ENCODE results near the gene S100P. TPM values are rescaled to one million over a fixed set of nuclear protein-coding genes. Genes with fewer than 3 reads are reported as not detected.

Gene S100P
- total and polyA plus RNA-seq, 2 donors (not counting 1 experiment from before 2014, with no cell fraction given), result 0.07 TPM; not detected in 1

- Mint-ChIP-seq H3K4me3 (no peak overlapping the region), H3K27ac (no peak overlapping the region), H3K4me1 (peaks cover 27% of the 10 kb centered on the region), H3K27me3 (no peaks in the 10 kb centered on the region), H3K9me3 (ENCODE audit: insufficient read depth) (no peaks in the 10 kb centered on the region)
- no peaks in the 10 kb centered on the region for H3K9me3 ChIP-seq (ENCODE audit: control extremely low read depth in 1 of 3, control insufficient read depth in 2 of 3, insufficient read depth in 1 of 3, low read length in 2 of 3)
- H3K4me3 ChIP-seq (ENCODE audit: control extremely low read depth in 1 of 5, extremely low read depth in 1 of 5, insufficient read depth in 1 of 5, low read depth in 2 of 5, low read length in 4 of 5), result no peak overlapping the region
- DNase-seq, result no peak
- H3K79me2 ChIP-seq (ENCODE audit: control insufficient read depth, insufficient read depth, low read length), result peaks cover 48% of the 10 kb centered on the region
- no peak for ATAC-seq (ENCODE audit: low read depth)
- POLR2A ChIA-PET, result interaction anchor here (0.6 kb wide), 1 partner anchor 83 kb away, joined by 3 read pairs; no protein-coding TSS in a partner anchor
- WGBS (ENCODE audit: insufficient coverage), result no CpG with 5 or more reads among the region's 1 CpG
- H3K4me2 ChIP-seq (replicated peaks; ENCODE audit: low read depth, low read length, poor library complexity, severe bottlenecking), result no peak overlapping the region
- H3K27ac ChIP-seq (ENCODE audit: low read length in 2 of 2), result no peak overlapping the region
- H3K27me3 ChIP-seq (replicated peaks in 1 of 4; ENCODE audit: control extremely low read depth in 1 of 4, control insufficient read depth in 3 of 4, insufficient read depth in 4 of 4, low read length in 3 of 4), result no peaks in the 10 kb centered on the region
- intact Hi-C loops (cut with micrococcal nuclease), result no loop called here
- no peak overlapping the region for H3K9ac ChIP-seq (ENCODE audit: low read length)
- CTCF ChIA-PET, result interaction anchor here (0.6 kb wide), 1 partner anchor 398 kb away, joined by 3 read pairs; no protein-coding TSS in a partner anchor
- TF ChIP-seq EZH2 (IDR thresholded peaks at IDR 0.05; ENCODE audit: borderline replicate concordance, insufficient read depth, low read depth, low read length, poor library complexity, severe bottlenecking) (no peak), CTCF (IDR thresholded peaks at IDR 0.05) (no peak)
- H3K4me1 ChIP-seq (ENCODE audit: control insufficient read depth in 2 of 2, insufficient read depth in 2 of 2, low read length in 2 of 2), result peaks cover 12 to 13% of the 10 kb centered on the region in 2 donors
- peaks cover 5 to 16% of the 10 kb centered on the region in 2 experiments for H3K36me3 ChIP-seq (replicated peaks in 1 of 2; ENCODE audit: control extremely low read depth in 1 of 2, control insufficient read depth in 1 of 2, extremely low read depth in 1 of 2, insufficient read depth in 2 of 2, low read length in 1 of 2)
- peaks cover 4% of the 10 kb centered on the region for H4K20me1 ChIP-seq (ENCODE audit: control insufficient read depth, insufficient read depth, low read length, poor library complexity, severe bottlenecking)
- H2AFZ ChIP-seq (ENCODE audit: insufficient read depth, low read depth, low read length, poor library complexity, severe bottlenecking), result no peak overlapping the region
Observed at GRCh38 chr4:6702761-6703160, 9.1 kb downstream of the S100P start.

GRCh38 chr4:6703786-6704185 lies 10.1 kb downstream of the S100P start:
- POLR2A ChIA-PET, result no interaction called here
- Histone ChIP-seq H3K9ac (ENCODE audit: low read length) (no peak overlapping the region), H3K27me3 (replicated peaks in 1 of 4; ENCODE audit: control extremely low read depth in 1 of 4, control insufficient read depth in 3 of 4, insufficient read depth in 4 of 4, low read length in 3 of 4) (no peaks in the 10 kb centered on the region), H2AFZ (ENCODE audit: insufficient read depth, low read depth, low read length, poor library complexity, severe bottlenecking) (no peak overlapping the region), H3K36me3 (replicated peaks in 1 of 2; ENCODE audit: control extremely low read depth in 1 of 2, control insufficient read depth in 1 of 2, extremely low read depth in 1 of 2, insufficient read depth in 2 of 2, low read length in 1 of 2) (peaks cover 6 to 15% of the 10 kb centered on the region in 2 experiments), H3K27ac (ENCODE audit: low read length in 2 of 2) (no peak overlapping the region), H3K4me3 (ENCODE audit: control extremely low read depth in 1 of 5, extremely low read depth in 1 of 5, insufficient read depth in 1 of 5, low read depth in 2 of 5, low read length in 4 of 5) (no peak overlapping the region), H4K20me1 (ENCODE audit: control insufficient read depth, insufficient read depth, low read length, poor library complexity, severe bottlenecking) (peaks cover 4% of the 10 kb centered on the region), H3K79me2 (ENCODE audit: control insufficient read depth, insufficient read depth, low read length) (peaks cover 58% of the 10 kb centered on the region), H3K9me3 (ENCODE audit: control extremely low read depth in 1 of 3, control insufficient read depth in 2 of 3, insufficient read depth in 1 of 3, low read length in 2 of 3) (no peaks in the 10 kb centered on the region), H3K4me2 (replicated peaks; ENCODE audit: low read depth, low read length, poor library complexity, severe bottlenecking) (no peak overlapping the region), H3K4me1 (ENCODE audit: control insufficient read depth in 2 of 2, insufficient read depth in 2 of 2, low read length in 2 of 2) (peaks cover 22 to 23% of the 10 kb centered on the region in 2 donors)
- CTCF ChIA-PET, result no interaction called here
- 81% methylated on average over 2 of the region's 3 CpGs for WGBS (ENCODE audit: insufficient coverage)
- ATAC-seq (ENCODE audit: low read depth) (no peak), DNase-seq (no peak)
- H3K4me3 Mint-ChIP-seq, result no peak overlapping the region
- H3K27ac Mint-ChIP-seq, result no peak overlapping the region
- peaks cover 36% of the 10 kb centered on the region for H3K4me1 Mint-ChIP-seq
- no peaks in the 10 kb centered on the region for H3K9me3 Mint-ChIP-seq (ENCODE audit: insufficient read depth)
- TF ChIP-seq EZH2 (IDR thresholded peaks at IDR 0.05; ENCODE audit: borderline replicate concordance, insufficient read depth, low read depth, low read length, poor library complexity, severe bottlenecking) (no peak), CTCF (IDR thresholded peaks at IDR 0.05) (no peak)
- no peaks in the 10 kb centered on the region for H3K27me3 Mint-ChIP-seq
- intact Hi-C loops (cut with micrococcal nuclease), result no loop called here

Data from B cell (primary cell).